GM12878 (cell line): ENCODE data around the gene CACFD1. TPM values are rescaled to one million over a fixed set of nuclear protein-coding genes. Genes with fewer than 3 reads are reported as not detected.
A peak's percentile ranks its signal among the peaks of the same experiment; 100 is the strongest.

Experiments
- ATAC-seq: fragments of 200-7000 bp; cut with Tn5 transposase; 3 replicates; pipeline ENCODE4 v1.9.1; 2020; ENCODE audit warnings: mild to moderate bottlenecking, moderate library complexity
- BruUV-seq: library from RNA; stranded (reverse); fragments of 400-500 nt; replicated peaks from 2 replicates; lab custom pipeline; 2021; lab: Mats Ljungman, UMichigan
- CTCF ChIA-PET: fragments of 300-600 bp; sonication (Branson Sonifier 250); formaldehyde crosslinking; extraction: SDS; loops from one replicate; lab custom pipeline; 2021; ENCODE audit warnings: inconsistent platforms; lab: Yijun Ruan, JAX
- POLR2A ChIA-PET: fragments of 350-600 bp; formaldehyde crosslinking; extraction: SDS; loops from one replicate; lab custom pipeline; 2021; ENCODE audit warnings: inconsistent platforms; lab: Charles Lee
- RAD21 ChIA-PET: fragments of 300-600 bp; sonication (Branson Sonifier 250); formaldehyde crosslinking; loops from one replicate; lab custom pipeline; 2023; ENCODE audit warnings: antibody characterized with exemption; ENCODE audit not compliant: unreplicated experiment; lab: Charles Lee
- SMC1A ChIA-PET: fragments of 300-600 bp; sonication (Branson Sonifier 250); formaldehyde crosslinking; loops from one replicate; lab custom pipeline; 2023; ENCODE audit not compliant: unreplicated experiment, uncharacterized antibody; lab: Charles Lee
- DNase-seq: peaks from one replicate; pipeline ENCODE4 v3.0.0-alpha.2; 2011; ENCODE audit warnings: low read depth, low spot score
- FAIRE-seq: peaks from 3 replicates; lab custom pipeline; 2011; peaks lifted over from hg19 to GRCh38; lab: Jason Lieb, UNC
- H2AFZ ChIP-seq: 2 replicates; pipeline ENCODE4 v1.6.0; 2011; ENCODE audit warnings: low read depth, low read length, control low read depth; ENCODE audit not compliant: control insufficient read depth
- H3K27ac ChIP-seq: 2 replicates; pipeline ENCODE4 v1.5.1; 2011; ENCODE audit warnings: control low read depth; ENCODE audit not compliant: control insufficient read depth, insufficient read depth
- H3K27me3 ChIP-seq, 2 experiments: replicated peaks in 1 of 2; 2 replicates each; pipeline versions ENCODE4 v1.6.0 to v1.6.1; 2011; ENCODE audit warnings: low read length in 1 of 2; ENCODE audit not compliant: control insufficient read depth in 2 of 2, insufficient read depth in 2 of 2
- H3K36me3 ChIP-seq, 2 experiments: 2 replicates each; pipeline ENCODE4 v1.5.1; 2011; ENCODE audit warnings: low read length in 1 of 2; ENCODE audit not compliant: control insufficient read depth in 2 of 2, insufficient read depth in 2 of 2
- H3K4me1 ChIP-seq: 2 replicates; pipeline ENCODE4 v1.6.1; 2011; ENCODE audit warnings: mild to moderate bottlenecking, low read length, moderate library complexity, mixed read lengths; ENCODE audit not compliant: control insufficient read depth, insufficient read depth
- H3K4me2 ChIP-seq: 2 replicates; pipeline ENCODE4 v1.6.0; 2011; ENCODE audit warnings: control low read depth; ENCODE audit not compliant: control insufficient read depth, insufficient read depth
- H3K4me3 ChIP-seq: fragments of 200-600 bp; sonication (generic); 2 replicates; pipeline ENCODE4 v1.5.1; 2016
- H3K79me2 ChIP-seq: 2 replicates; pipeline ENCODE4 v1.6.0; 2011; ENCODE audit warnings: low read length; ENCODE audit not compliant: control insufficient read depth, insufficient read depth
- H3K9ac ChIP-seq: 2 replicates; pipeline ENCODE4 v1.8.0; 2011; ENCODE audit warnings: low read length, control low read depth, mixed read lengths; ENCODE audit not compliant: control insufficient read depth, insufficient read depth
- H3K9me3 ChIP-seq: replicated peaks from 3 replicates; pipeline ENCODE4 v1.5.1; 2011; ENCODE audit warnings: mild to moderate bottlenecking, low read length; ENCODE audit not compliant: control insufficient read depth, insufficient read depth
- H4K20me1 ChIP-seq: 2 replicates; pipeline ENCODE4 v1.6.0; 2011; ENCODE audit not compliant: control insufficient read depth, insufficient read depth
- BRCA1 ChIP-seq: IDR thresholded peaks from 2 replicates; pipeline ENCODE4 v1.6.1; 2011; ENCODE audit warnings: low read depth, low read length, improper control_type of control experiment
- CHD1 ChIP-seq: IDR thresholded peaks from 2 replicates; pipeline ENCODE4 v1.6.1; 2012; ENCODE audit warnings: low read depth, low read length, improper control_type of control experiment
- EGR1 ChIP-seq, 2 experiments: IDR thresholded peaks; 1 replicate in 1 of 2; 2 replicates in 1 of 2; pipeline ENCODE4 v1.6.1; 2011 to 2012; ENCODE audit warnings: low read depth in 2 of 2, low read length in 2 of 2, borderline replicate concordance in 1 of 2, mild to moderate bottlenecking in 1 of 2, moderate library complexity in 1 of 2
- HCFC1 ChIP-seq: fragments of 150-350 bp; IDR thresholded peaks from 2 replicates; pipeline ENCODE4 v1.6.1; 2014; ENCODE audit warnings: low read length
- IRF4 ChIP-seq: IDR thresholded peaks from 2 replicates; pipeline ENCODE4 v1.6.1; 2011; ENCODE audit warnings: low read depth, low read length
- SIN3A ChIP-seq: IDR thresholded peaks from 2 replicates; pipeline ENCODE4 v1.6.1; 2012; ENCODE audit warnings: low read depth, low read length, improper control_type of control experiment
- SRF ChIP-seq, 2 experiments: IDR thresholded peaks; 2 replicates each; pipeline ENCODE4 v1.6.1; 2011; ENCODE audit warnings: low read depth in 2 of 2, low read length in 2 of 2, mild to moderate bottlenecking in 1 of 2, moderate library complexity in 1 of 2
- SUZ12 ChIP-seq: fragments of 200-600 bp; sonication (generic); IDR thresholded peaks from one replicate; pipeline ENCODE4 v1.6.1; 2018; ENCODE audit warnings: antibody characterized with exemption, mild to moderate bottlenecking; ENCODE audit not compliant: unreplicated experiment
- ZNF24 ChIP-seq: fragments of 450-650 bp; IDR thresholded peaks from 2 replicates; pipeline ENCODE4 v1.6.1; 2017; ENCODE audit warnings: antibody characterized with exemption, mild to moderate bottlenecking
- WGBS: methylation state at CpG from one replicate; pipeline ENCODE4 v1.1.6; 2016; ENCODE audit warnings: low lambda C conversion rate; ENCODE audit not compliant: insufficient replicate concordance, insufficient coverage; ENCODE audit errors: missing lambda C conversion rate; 5-methylcytosine and 5-hydroxymethylcytosine counted together
- in situ Hi-C: fragments of 300-500 bp; cut with MboI; formaldehyde crosslinking; loops from 9 replicates; pipeline ENCODE4 v1.14.3; 2018; ENCODE audit warnings: mixed read lengths
- intact Hi-C: fragments of 100-400 bp; cut with micrococcal nuclease; formaldehyde crosslinking; loops from one replicate; pipeline ENCODE4 v1.14.2; 2022; ENCODE audit not compliant: unreplicated experiment
- polyA plus RNA-seq, 11 experiments: library from polyadenylated mRNA; depleted of rRNA in 4 of 11; unstranded in 6 of 11; stranded (reverse) in 5 of 11; fragments of >200 nt; fragmentation: Nextera tagmentation in 4 of 11; fragmentation: Illumina TruSeq in 1 of 11; extraction: Ambion mirVana in 4 of 11; extraction: Trizol in 1 of 11; gene quantifications; 1 replicate in 1 of 11; 2 replicates in 10 of 11; pipeline versions ENCODE4 v1.2.1 to v1.2.3, GENCODE V29; 2011 to 2016; ENCODE audit warnings: inconsistent platforms in 2 of 11, missing spikeins in 2 of 11, low read depth in 1 of 11
- total RNA-seq, 4 experiments: library from RNA; depleted of rRNA in 3 of 4; stranded (reverse); fragments of >200 nt in 3 of 4; fragmentation: Illumina TruSeq in 1 of 4; extraction: Trizol in 1 of 4; gene quantifications; 2 replicates each; pipeline versions ENCODE4 v1.2.1 to v1.2.3, GENCODE V29; 2013 to 2021
- TF ChIP-seq, protein P1 (sequence below), 3 experiments: IDR thresholded peaks in 2 of 3; conservative IDR thresholded peaks in 1 of 3; 2 replicates each; pipeline ENCODE4 v1.5.1; 2011; ENCODE audit warnings: low read depth in 3 of 3, low read length in 3 of 3, mild to moderate bottlenecking in 3 of 3, control low read depth in 2 of 3, moderate library complexity in 2 of 3, inconsistent platforms in 1 of 3, mixed read lengths in 1 of 3; ENCODE audit not compliant: control insufficient read depth in 2 of 3, insufficient read depth in 1 of 3; ENCODE audit errors: extremely low read depth in 1 of 3
- TF ChIP-seq, protein P2 (sequence below): fragments of 450-650 bp; IDR thresholded peaks from 2 replicates; pipeline ENCODE4 v1.6.1; 2016; ENCODE audit warnings: mild to moderate bottlenecking, moderate library complexity, borderline replicate concordance

The CACFD1 gene
- total and polyA plus RNA-seq, 10 of the 15 experiments (the other 5 are each of a cell fraction or from before 2014, with no cell fraction given) = 0.09 to 5.8 (median 1.4) TPM; not detected in 1

DNA sequence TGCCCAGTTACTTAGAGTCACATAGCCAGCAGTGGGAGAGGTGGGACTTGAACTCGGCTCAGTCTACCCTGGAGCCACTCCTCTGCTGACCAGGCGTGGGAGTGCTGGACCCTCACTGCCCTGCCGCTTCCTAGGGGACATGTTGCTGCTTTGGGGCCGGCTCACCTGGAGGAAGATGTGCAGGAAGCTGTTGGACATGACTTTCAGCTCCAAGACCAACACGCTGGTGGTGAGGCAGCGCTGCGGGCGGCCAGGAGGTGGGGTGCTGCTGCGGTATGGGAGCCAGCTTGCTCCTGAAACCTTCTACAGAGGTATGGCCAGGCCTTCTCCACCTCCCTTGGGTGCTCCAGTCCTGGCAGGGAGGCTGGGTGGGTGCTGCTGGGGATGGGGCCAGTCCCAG, 3.4 kb upstream of the CACFD1 start:
- DNase-seq = no peak
- ChIA-PET SMC1A (no interaction called here), POLR2A (no interaction called here), CTCF (no interaction called here), RAD21 (no interaction called here)
- H3K9ac ChIP-seq = no peak overlapping the region
- no peaks in the 10 kb centered on the region for H3K9me3 ChIP-seq
- no peaks in the 10 kb centered on the region; a peak in 2 of 4 replicates for H3K27me3 ChIP-seq
- no peak overlapping the region for H3K4me2 ChIP-seq
- H2AFZ ChIP-seq = no peak overlapping the region
- intact Hi-C loops = no loop called here
- no peak overlapping the region for H3K27ac ChIP-seq
- H3K79me2 ChIP-seq = no peaks in the 10 kb centered on the region
- TF ChIP-seq IRF4 = no peak
- TF ChIP-seq, protein P1, sequence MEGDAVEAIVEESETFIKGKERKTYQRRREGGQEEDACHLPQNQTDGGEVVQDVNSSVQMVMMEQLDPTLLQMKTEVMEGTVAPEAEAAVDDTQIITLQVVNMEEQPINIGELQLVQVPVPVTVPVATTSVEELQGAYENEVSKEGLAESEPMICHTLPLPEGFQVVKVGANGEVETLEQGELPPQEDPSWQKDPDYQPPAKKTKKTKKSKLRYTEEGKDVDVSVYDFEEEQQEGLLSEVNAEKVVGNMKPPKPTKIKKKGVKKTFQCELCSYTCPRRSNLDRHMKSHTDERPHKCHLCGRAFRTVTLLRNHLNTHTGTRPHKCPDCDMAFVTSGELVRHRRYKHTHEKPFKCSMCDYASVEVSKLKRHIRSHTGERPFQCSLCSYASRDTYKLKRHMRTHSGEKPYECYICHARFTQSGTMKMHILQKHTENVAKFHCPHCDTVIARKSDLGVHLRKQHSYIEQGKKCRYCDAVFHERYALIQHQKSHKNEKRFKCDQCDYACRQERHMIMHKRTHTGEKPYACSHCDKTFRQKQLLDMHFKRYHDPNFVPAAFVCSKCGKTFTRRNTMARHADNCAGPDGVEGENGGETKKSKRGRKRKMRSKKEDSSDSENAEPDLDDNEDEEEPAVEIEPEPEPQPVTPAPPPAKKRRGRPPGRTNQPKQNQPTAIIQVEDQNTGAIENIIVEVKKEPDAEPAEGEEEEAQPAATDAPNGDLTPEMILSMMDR (IDR thresholded peaks at IDR 0.05 in 2 of 3, conservative IDR thresholded peaks at IDR 0.05 in 1 of 3; ENCODE audit: control insufficient read depth in 2 of 3, extremely low read depth in 1 of 3, insufficient read depth in 1 of 3, low read depth in 3 of 3, low read length in 3 of 3) = peak; percentile 22 to 39 (median 32); a peak in 4 of 6 replicates
- TF ChIP-seq, all 136 proteins: peak for 1
- BruUV-seq = no TSS peak
- Histone ChIP-seq H3K36me3 (no peaks in the 10 kb centered on the region), H4K20me1 (no peaks in the 10 kb centered on the region), H3K4me1 (peaks cover 9% of the 10 kb centered on the region), H3K4me3 (no peak overlapping the region)
- WGBS = 41% methylated on average over 9 of the region's 9 CpGs
- FAIRE-seq (no peak), ATAC-seq (no peak)
- in situ Hi-C loops = no loop called here

DNA sequence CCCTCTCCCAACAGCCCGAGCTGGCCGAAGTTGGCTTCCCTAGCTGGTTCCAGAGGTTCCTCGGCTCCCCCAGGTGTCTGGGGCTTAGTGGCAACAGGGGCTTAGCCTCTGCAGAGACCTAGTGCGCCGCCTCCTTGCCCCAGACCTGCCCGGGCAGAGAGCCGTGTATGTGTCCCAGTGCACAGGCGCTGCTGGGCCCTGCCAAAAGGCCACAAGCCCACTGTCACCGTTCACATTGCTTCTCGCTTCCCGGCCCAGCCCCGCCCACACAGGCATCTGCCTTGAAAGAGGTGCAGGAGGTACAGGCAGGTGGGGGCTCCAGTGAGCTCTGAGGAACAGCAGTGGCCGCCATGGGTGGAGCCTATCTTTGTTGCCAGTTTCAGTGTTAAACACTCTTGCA, 2.5 kb upstream of the CACFD1 start:
- ChIA-PET SMC1A (no interaction called here), RAD21 (interaction anchor here (1.3 kb wide), 1 partner anchor 42 kb away, joined by 3 read pairs; no protein-coding TSS in a partner anchor), POLR2A (no interaction called here), CTCF (interaction anchor here (1.8 kb wide), 1 partner anchor 29 kb away, joined by 7 read pairs; no protein-coding TSS in a partner anchor)
- H3K36me3 ChIP-seq = no peaks in the 10 kb centered on the region
- no peak overlapping the region for H3K4me2 ChIP-seq
- FAIRE-seq = no peak
- no peak overlapping the region for H3K9ac ChIP-seq
- no TSS peak for BruUV-seq
- H3K4me1 ChIP-seq = peaks cover 9% of the 10 kb centered on the region
- H3K27me3 ChIP-seq = no peaks in the 10 kb centered on the region; a peak in 2 of 4 replicates
- H2AFZ ChIP-seq = no peak overlapping the region
- no peak for ATAC-seq
- WGBS = 40% methylated on average over 13 of the region's 13 CpGs
- H4K20me1 ChIP-seq = no peaks in the 10 kb centered on the region
- H3K9me3 ChIP-seq = no peaks in the 10 kb centered on the region
- DNase-seq = no peak
- no peak for TF ChIP-seq SRF (IDR thresholded peaks at IDR 0.05; ENCODE audit: low read depth in 2 of 2, low read length in 2 of 2)
- TF ChIP-seq ZNF24 = no peak
- no peak for TF ChIP-seq HCFC1
- TF ChIP-seq CHD1 = no peak
- TF ChIP-seq EGR1 (IDR thresholded peaks at IDR 0.05; ENCODE audit: borderline replicate concordance in 1 of 2, low read depth in 2 of 2, low read length in 2 of 2) = no peak
- no peak for TF ChIP-seq SUZ12
- no peak for TF ChIP-seq SIN3A
- TF ChIP-seq BRCA1 = no peak
- TF ChIP-seq, protein P2, sequence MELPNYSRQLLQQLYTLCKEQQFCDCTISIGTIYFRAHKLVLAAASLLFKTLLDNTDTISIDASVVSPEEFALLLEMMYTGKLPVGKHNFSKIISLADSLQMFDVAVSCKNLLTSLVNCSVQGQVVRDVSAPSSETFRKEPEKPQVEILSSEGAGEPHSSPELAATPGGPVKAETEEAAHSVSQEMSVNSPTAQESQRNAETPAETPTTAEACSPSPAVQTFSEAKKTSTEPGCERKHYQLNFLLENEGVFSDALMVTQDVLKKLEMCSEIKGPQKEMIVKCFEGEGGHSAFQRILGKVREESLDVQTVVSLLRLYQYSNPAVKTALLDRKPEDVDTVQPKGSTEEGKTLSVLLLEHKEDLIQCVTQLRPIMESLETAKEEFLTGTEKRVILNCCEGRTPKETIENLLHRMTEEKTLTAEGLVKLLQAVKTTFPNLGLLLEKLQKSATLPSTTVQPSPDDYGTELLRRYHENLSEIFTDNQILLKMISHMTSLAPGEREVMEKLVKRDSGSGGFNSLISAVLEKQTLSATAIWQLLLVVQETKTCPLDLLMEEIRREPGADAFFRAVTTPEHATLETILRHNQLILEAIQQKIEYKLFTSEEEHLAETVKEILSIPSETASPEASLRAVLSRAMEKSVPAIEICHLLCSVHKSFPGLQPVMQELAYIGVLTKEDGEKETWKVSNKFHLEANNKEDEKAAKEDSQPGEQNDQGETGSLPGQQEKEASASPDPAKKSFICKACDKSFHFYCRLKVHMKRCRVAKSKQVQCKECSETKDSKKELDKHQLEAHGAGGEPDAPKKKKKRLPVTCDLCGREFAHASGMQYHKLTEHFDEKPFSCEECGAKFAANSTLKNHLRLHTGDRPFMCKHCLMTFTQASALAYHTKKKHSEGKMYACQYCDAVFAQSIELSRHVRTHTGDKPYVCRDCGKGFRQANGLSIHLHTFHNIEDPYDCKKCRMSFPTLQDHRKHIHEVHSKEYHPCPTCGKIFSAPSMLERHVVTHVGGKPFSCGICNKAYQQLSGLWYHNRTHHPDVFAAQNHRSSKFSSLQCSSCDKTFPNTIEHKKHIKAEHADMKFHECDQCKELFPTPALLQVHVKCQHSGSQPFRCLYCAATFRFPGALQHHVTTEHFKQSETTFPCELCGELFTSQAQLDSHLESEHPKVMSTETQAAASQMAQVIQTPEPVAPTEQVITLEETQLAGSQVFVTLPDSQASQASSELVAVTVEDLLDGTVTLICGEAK = no peak
- no peaks in the 10 kb centered on the region for H3K79me2 ChIP-seq
- no peak overlapping the region for H3K27ac ChIP-seq
- H3K4me3 ChIP-seq = no peak overlapping the region
- in situ Hi-C loops (no loop called here), intact Hi-C loops (no loop called here)
